PC-3 (cell line): Measurements from ENCODE around the gene TXNDC5.

Experiments used
- CTCF ChIP-seq: fragments of 300-600 bp; sonication (generic); conservative IDR thresholded peaks from 2 replicates; pipeline ENCODE4 v1.5.1; 2017; ENCODE audit warnings: antibody characterized with exemption, low read depth, mild to moderate bottlenecking, low read length
- EZH2phosphoT487 ChIP-seq: fragments of 300-600 bp; sonication (generic); IDR thresholded peaks from 2 replicates; pipeline ENCODE4 v1.6.1; 2018; ENCODE audit warnings: mild to moderate bottlenecking, antibody characterized with exemption, low read length, borderline replicate concordance

- TF ChIP-seq EZH2phosphoT487 (no peak), CTCF (no peak)
Observed at GRCh38 chr6:7939184-7939863, 28.7 kb upstream of the TXNDC5 start.
